Mesodermal cell (in vitro differentiated cells): ENCODE results near the gene SCP2.

Source experiments
- H3K27ac ChIP-seq: 2 replicates; pipeline ENCODE4 v1.7.0; 2013; ENCODE audit warnings: mild to moderate bottlenecking, low read depth, low read length, moderate library complexity; ENCODE audit not compliant: severe bottlenecking
- H3K36me3 ChIP-seq: 2 replicates; pipeline ENCODE4 v1.7.1; 2013; ENCODE audit warnings: mild to moderate bottlenecking, low read length, moderate library complexity; ENCODE audit not compliant: control insufficient read depth, insufficient read depth
- H3K4me1 ChIP-seq: one replicate; pipeline ENCODE4 v1.7.1; 2013; ENCODE audit warnings: mild to moderate bottlenecking, low read length; ENCODE audit not compliant: insufficient read depth, control insufficient read depth, poor library complexity, severe bottlenecking
- H3K4me3 ChIP-seq: 2 replicates; pipeline ENCODE4 v1.7.0; 2013; ENCODE audit warnings: low read length, control low read depth, mild to moderate bottlenecking; ENCODE audit not compliant: insufficient read depth, poor library complexity, severe bottlenecking; ENCODE audit errors: extremely low read depth
- H3K9me3 ChIP-seq: 2 replicates; pipeline ENCODE4 v1.7.1; 2013; ENCODE audit warnings: mild to moderate bottlenecking, low read length, moderate library complexity; ENCODE audit not compliant: control insufficient read depth
- WGBS, 2 experiments: methylation state at CpG; one replicate each; pipeline ENCODE4 v1.1.5; 2013; ENCODE audit warnings: missing lambda C conversion rate in 2 of 2; ENCODE audit not compliant: insufficient coverage in 2 of 2; 5-methylcytosine and 5-hydroxymethylcytosine counted together

SCP2 gene

GRCh38 chr1:53067886-53068285 is 140.8 kb downstream of the SCP2 start:
- no peak overlapping the region for H3K4me3 ChIP-seq

GRCh38 chr1:53068314-53069099 is 141.4 kb downstream of the SCP2 start:
- no peaks in the 10 kb centered on the region for H3K9me3 ChIP-seq
- no peak overlapping the region for H3K4me3 ChIP-seq
- 91 to 93% methylated on average over 6 of the region's 7 CpGs for WGBS, 2 experiments
- no peaks in the 10 kb centered on the region for H3K36me3 ChIP-seq
- H3K4me1 ChIP-seq, result no peaks in the 10 kb centered on the region
- H3K27ac ChIP-seq, result no peak overlapping the region

More at GRCh38 chr1:53067886-53068285, 140.8 kb downstream of the SCP2 start:
- Histone ChIP-seq H3K9me3 (no peaks in the 10 kb centered on the region), H3K4me1 (peaks cover under 1% of the 10 kb centered on the region), H3K36me3 (no peaks in the 10 kb centered on the region), H3K27ac (no peak overlapping the region)
- WGBS, 2 experiments, result no CpG with 5 or more reads among the region's 2 CpGs

- WGBS, 2 experiments, result 81 to 87% methylated on average over 7 of the region's 7 CpGs
- no peaks in the 10 kb centered on the region for H3K36me3 ChIP-seq
- H3K9me3 ChIP-seq, result no peaks in the 10 kb centered on the region
- H3K4me1 ChIP-seq, result no peaks in the 10 kb centered on the region
- no peak overlapping the region for H3K27ac ChIP-seq
- no peak overlapping the region for H3K4me3 ChIP-seq
Observed at GRCh38 chr1:53069265-53069662, 142.2 kb downstream of the SCP2 start.

- no peak overlapping the region for H3K27ac ChIP-seq
- H3K36me3 ChIP-seq, result no peaks in the 10 kb centered on the region
- no peaks in the 10 kb centered on the region for H3K9me3 ChIP-seq
- H3K4me1 ChIP-seq, result no peaks in the 10 kb centered on the region
- WGBS, 2 experiments, result 91% methylated on average over 28 of the region's 31 CpGs
- no peak overlapping the region for H3K4me3 ChIP-seq
Observed at GRCh38 chr1:53069663-53070327, 142.7 kb downstream of the SCP2 start.

- Histone ChIP-seq H3K4me3 (no peak overlapping the region), H3K27ac (no peak overlapping the region), H3K4me1 (no peaks in the 10 kb centered on the region), H3K9me3 (no peaks in the 10 kb centered on the region), H3K36me3 (no peaks in the 10 kb centered on the region)
- 92 to 95% methylated on average over 8 to 9 of the region's 12 CpGs for WGBS, 2 experiments
Observed at GRCh38 chr1:53070621-53071020, 143.5 kb downstream of the SCP2 start.

- Histone ChIP-seq H3K9me3 (no peaks in the 10 kb centered on the region), H3K4me3 (no peak overlapping the region), H3K4me1 (no peaks in the 10 kb centered on the region), H3K27ac (no peak overlapping the region), H3K36me3 (no peaks in the 10 kb centered on the region)
- 87 to 89% methylated on average over 14 of the region's 17 CpGs for WGBS, 2 experiments
Observed at GRCh38 chr1:53071167-53071865, 144.2 kb downstream of the SCP2 start.

GRCh38 chr1:53071915-53072314 is 144.8 kb downstream of the SCP2 start:
- Histone ChIP-seq H3K36me3 (no peaks in the 10 kb centered on the region), H3K4me1 (no peaks in the 10 kb centered on the region), H3K27ac (no peak overlapping the region), H3K9me3 (no peaks in the 10 kb centered on the region), H3K4me3 (no peak overlapping the region)
- WGBS, 2 experiments, result no CpG with 5 or more reads among the region's 1 CpG

- Histone ChIP-seq H3K27ac (no peak overlapping the region), H3K9me3 (no peaks in the 10 kb centered on the region), H3K4me3 (no peak overlapping the region), H3K4me1 (no peaks in the 10 kb centered on the region), H3K36me3 (no peaks in the 10 kb centered on the region)
- WGBS, 2 experiments, result 92 to 100% methylated on average over 5 to 6 of the region's 7 CpGs
Observed at GRCh38 chr1:53073287-53073686, 146.2 kb downstream of the SCP2 start.

GRCh38 chr1:53073868-53074311 is 146.8 kb downstream of the SCP2 start:
- H3K27ac ChIP-seq, result no peak overlapping the region

GRCh38 chr1:53074313-53075154 is 147.5 kb downstream of the SCP2 start:
- Histone ChIP-seq H3K36me3 (no peaks in the 10 kb centered on the region), H3K4me1 (no peaks in the 10 kb centered on the region), H3K9me3 (no peaks in the 10 kb centered on the region), H3K4me3 (no peak overlapping the region), H3K27ac (no peak overlapping the region)
- WGBS, 2 experiments, result 88 to 91% methylated on average over 3 to 8 of the region's 8 CpGs

More at GRCh38 chr1:53073868-53074311, 146.8 kb downstream of the SCP2 start:
- Histone ChIP-seq H3K36me3 (no peaks in the 10 kb centered on the region), H3K4me3 (no peak overlapping the region), H3K4me1 (no peaks in the 10 kb centered on the region), H3K9me3 (no peaks in the 10 kb centered on the region)
- 85 to 91% methylated on average over 7 to 9 of the region's 10 CpGs for WGBS, 2 experiments
